ENCODE data around the gene ARHGAP28. TPM values are rescaled to one million over a fixed set of nuclear protein-coding genes. Genes with fewer than 3 reads are reported as not detected.

ARHGAP28 gene
- total RNA-seq, 2 donors from 2014 or later: not detected

DNA sequence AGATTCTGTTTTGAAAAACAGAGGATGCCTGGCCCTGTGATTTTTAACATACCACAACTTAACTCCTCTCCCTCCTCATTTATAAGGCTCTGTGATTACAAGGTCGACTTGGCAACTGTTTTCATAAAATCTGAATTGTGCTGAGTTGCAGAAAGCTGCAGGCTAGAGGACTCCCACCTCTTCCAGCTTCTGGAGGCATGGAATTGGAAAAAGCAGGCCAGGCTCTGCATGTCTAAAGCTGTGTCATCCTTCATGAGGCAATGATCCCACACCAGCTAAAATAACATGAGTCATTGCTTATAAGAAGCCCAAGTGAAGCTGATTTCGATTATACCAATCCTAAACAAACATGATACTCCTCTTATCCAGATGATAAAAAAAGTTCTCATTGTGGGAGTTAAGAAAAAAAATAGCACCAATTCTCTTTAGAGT, 11.7 kb downstream of the ARHGAP28 start:
- Mint-ChIP-seq H3K27ac (no peak overlapping the region), H3K27me3 (ENCODE audit: low read depth) (no peaks in the 10 kb centered on the region)

DNA sequence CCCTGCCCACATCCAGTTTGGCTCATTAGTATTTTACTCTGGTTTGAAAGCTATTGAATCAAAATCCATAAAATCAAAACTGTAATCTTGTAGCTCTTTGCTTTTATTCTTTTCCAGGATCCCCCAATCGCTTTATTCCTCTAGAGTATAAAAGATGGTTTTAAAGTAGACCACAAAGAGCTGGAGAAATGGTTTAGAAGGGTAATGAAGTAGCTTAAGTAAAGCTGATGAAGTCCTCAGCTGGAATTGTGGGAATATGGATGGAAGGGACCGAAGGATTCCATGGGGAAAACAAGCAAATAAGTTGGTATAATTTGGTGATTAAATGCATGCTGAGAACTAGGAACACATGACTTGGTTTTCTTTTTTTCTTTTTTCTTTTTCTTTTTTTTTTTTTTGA, 12.3 kb downstream of the ARHGAP28 start:
- Mint-ChIP-seq H3K9me3 (peaks cover 4% of the 10 kb centered on the region in 2 donors), H3K4me1 (ENCODE audit: low read depth) (no peaks in the 10 kb centered on the region), H3K27me3 (ENCODE audit: low read depth) (no peaks in the 10 kb centered on the region), H3K36me3 (ENCODE audit: insufficient read depth in 2 of 2) (no peaks in the 10 kb centered on the region), H3K27ac (no peak overlapping the region), H3K4me3 (no peak overlapping the region)
- ATAC-seq (replicated peaks in 1 of 2) (no peak), DNase-seq (no peak)

More for the DNA sequence above, 11.7 kb downstream of the ARHGAP28 start:
- Mint-ChIP-seq H3K9me3 (peaks cover 4% of the 10 kb centered on the region in 2 donors), H3K4me3 (no peak overlapping the region), H3K36me3 (ENCODE audit: insufficient read depth in 2 of 2) (no peaks in the 10 kb centered on the region), H3K4me1 (ENCODE audit: low read depth) (no peaks in the 10 kb centered on the region)
- DNase-seq (no peak), ATAC-seq (replicated peaks in 1 of 2) (no peak)

DNA sequence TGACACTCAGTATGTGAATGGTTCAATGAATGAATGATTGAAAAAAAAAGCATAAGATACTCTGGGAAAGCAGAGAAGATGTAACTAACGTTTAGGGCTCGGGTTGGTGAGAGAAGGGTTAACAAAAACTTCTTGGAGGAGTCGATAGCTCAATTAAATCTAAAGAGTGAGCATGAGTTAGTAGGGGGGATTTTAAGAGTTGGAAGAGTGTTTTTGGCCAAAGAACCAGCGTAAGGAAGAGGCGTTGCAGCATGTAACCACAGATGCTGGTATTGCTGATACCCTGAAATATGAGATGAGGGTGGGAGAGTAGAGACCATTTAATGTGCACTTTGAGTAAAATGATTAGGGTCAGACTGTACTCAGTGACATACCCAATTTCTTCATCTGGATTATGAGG, 14.5 kb downstream of the ARHGAP28 start:
- no peak for ATAC-seq (replicated peaks in 1 of 2)
- Mint-ChIP-seq H3K9me3 (peaks cover 4 to 7% of the 10 kb centered on the region in 2 donors), H3K36me3 (ENCODE audit: insufficient read depth in 2 of 2) (no peaks in the 10 kb centered on the region)

DNA sequence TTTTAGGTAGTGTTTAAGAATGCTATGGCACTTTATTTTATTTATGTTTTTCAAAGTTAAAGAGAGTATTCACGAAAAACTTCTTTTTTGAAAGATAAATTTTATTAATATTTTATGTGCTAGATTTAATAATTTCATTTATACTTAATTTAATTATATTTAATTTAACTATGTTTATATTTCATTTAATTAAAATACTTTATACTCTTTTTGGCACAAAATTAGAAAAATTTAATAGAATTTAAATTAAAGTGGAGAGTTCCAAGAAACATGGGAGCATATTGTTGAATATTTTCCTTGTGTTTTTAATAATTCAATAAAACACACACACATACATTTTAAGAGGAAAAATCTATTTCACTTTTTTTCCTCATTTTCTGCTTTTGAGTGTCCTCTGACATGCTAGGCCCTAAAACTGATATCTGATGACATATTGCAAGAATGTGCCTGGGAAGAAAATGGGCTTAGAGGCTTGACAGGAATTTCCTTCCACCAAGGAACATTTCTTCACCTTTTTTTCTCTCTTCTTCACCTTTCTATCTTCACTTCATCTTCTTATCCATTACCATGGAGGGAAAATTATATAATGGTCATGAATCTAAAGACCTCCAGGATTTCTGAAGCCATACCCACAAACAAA, 15.4 kb downstream of the ARHGAP28 start:
- Mint-ChIP-seq H3K4me3 (no peak overlapping the region), H3K27ac (no peak overlapping the region), H3K4me1 (ENCODE audit: low read depth) (no peaks in the 10 kb centered on the region), H3K9me3 (peaks cover 4 to 7% of the 10 kb centered on the region in 2 donors), H3K27me3 (ENCODE audit: low read depth) (no peaks in the 10 kb centered on the region), H3K36me3 (ENCODE audit: insufficient read depth in 2 of 2) (no peaks in the 10 kb centered on the region)
- no peak for DNase-seq
- no peak for ATAC-seq (replicated peaks in 1 of 2)

More for the DNA sequence above, 14.5 kb downstream of the ARHGAP28 start:
- H3K4me3 Mint-ChIP-seq: no peak overlapping the region
- DNase-seq: no peak
- H3K27ac Mint-ChIP-seq: no peak overlapping the region
- no peaks in the 10 kb centered on the region for H3K27me3 Mint-ChIP-seq (ENCODE audit: low read depth)
- no peaks in the 10 kb centered on the region for H3K4me1 Mint-ChIP-seq (ENCODE audit: low read depth)

DNA sequence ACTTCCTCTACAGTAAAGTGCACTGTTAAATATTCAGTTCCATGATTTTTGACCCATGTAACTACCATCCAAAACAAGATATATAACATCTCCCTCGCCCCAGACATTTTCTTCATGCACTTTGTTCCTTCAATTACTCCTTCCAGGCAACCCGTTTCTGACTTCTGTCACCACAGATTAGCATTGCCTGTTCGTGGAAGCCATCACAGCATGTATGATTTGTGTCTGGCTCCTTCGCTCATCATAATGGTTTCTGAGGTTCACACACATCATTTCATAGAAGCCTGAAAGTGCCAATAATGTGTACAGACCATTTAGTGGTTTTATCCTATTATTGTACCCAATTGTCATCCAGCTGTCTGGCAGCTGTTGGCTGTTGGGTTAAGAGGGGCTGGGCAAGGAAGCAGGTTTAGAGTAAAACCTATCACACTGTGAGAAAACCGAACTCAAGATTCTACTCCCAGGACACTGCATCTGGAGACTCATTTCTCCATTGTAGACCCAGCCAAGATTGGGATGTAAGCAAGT, 16.1 kb downstream of the ARHGAP28 start:
- ATAC-seq (replicated peaks in 1 of 2) (no peak), DNase-seq (no peak)
- Mint-ChIP-seq H3K4me3 (no peak overlapping the region), H3K27ac (no peak overlapping the region), H3K9me3 (peaks cover 4 to 7% of the 10 kb centered on the region in 2 donors), H3K27me3 (ENCODE audit: low read depth) (no peaks in the 10 kb centered on the region), H3K4me1 (ENCODE audit: low read depth) (no peaks in the 10 kb centered on the region), H3K36me3 (ENCODE audit: insufficient read depth in 2 of 2) (no peaks in the 10 kb centered on the region)

DNA sequence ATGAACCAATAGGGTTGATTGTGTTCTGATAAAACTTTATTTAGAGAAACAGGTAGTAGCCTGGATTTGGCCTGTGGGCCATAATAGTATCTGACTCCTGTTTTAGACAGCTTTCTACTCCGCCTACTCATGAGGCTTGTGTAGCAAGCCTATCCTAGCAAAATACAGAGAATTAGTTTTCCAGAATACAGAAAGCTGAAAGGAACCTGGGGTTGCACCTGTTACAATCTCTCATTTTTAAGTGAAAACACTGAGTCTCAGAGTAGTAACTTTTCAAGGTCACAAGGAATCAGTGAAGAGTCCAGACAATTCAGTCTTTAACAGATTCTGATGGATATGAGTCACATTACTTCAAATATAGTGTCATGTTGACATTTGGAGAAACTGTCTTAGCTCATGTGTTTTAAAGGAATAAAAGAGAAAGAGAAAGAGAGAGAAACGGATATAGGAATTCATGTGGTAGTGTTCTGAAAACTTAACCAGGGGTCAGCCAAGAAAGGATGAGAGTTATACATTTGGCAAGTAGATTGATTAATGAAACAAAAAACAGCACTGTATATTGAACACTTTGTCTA, 17.0 kb downstream of the ARHGAP28 start:
- no peak for ATAC-seq (replicated peaks in 1 of 2)
- Mint-ChIP-seq H3K36me3 (ENCODE audit: insufficient read depth in 2 of 2) (no peaks in the 10 kb centered on the region), H3K27me3 (ENCODE audit: low read depth) (no peaks in the 10 kb centered on the region), H3K4me3 (no peak overlapping the region), H3K4me1 (ENCODE audit: low read depth) (no peaks in the 10 kb centered on the region), H3K27ac (no peak overlapping the region), H3K9me3 (peaks cover 4 to 9% of the 10 kb centered on the region in 2 donors)
- DNase-seq: no peak

DNA sequence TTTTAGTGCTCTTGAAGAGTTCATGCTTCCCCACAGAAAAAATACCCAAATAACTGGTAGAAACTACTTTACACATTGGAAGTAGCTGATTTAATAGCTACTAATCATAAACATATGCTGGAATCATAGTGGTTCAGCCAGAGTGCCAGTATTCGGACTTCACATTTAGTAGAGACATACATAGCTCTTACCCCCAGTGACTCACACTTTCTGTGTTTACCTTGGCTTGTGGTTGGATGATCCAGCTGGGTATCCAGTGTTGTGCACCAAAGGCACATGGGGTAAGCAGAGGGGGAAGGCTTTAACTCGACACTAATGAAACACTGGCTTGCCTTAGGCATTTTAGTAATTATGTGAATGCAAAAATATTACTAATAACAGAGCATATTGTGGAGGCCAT, 18.1 kb downstream of the ARHGAP28 start:
- no peak overlapping the region for H3K4me3 Mint-ChIP-seq
- no peak overlapping the region for H3K27ac Mint-ChIP-seq
- DNase-seq (no peak), ATAC-seq (replicated peaks in 1 of 2) (no peak)
- no peaks in the 10 kb centered on the region for H3K27me3 Mint-ChIP-seq (ENCODE audit: low read depth)
- peaks cover 0 to 8% of the 10 kb centered on the region in 2 donors for H3K9me3 Mint-ChIP-seq
- no peaks in the 10 kb centered on the region for H3K36me3 Mint-ChIP-seq (ENCODE audit: insufficient read depth in 2 of 2)
- H3K4me1 Mint-ChIP-seq (ENCODE audit: low read depth): no peaks in the 10 kb centered on the region

DNA sequence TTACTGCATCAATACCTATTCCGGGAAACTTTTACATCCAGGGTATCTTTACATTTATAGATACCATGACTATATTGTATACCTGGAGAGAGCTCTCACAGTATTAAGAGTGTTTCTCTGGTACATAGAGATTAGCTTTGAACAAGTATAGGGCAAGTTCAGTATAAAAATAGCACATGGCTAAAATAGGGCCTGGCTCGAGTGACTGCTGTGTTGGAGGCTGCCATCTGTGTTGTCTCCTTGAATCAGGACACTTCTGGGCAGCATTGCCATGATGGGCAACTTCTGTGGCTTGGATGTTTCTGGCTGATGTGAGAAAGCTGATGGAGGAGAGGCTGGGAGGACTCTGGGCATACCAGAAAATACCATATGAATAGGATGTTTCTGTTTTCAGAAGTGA, 18.7 kb downstream of the ARHGAP28 start:
- no peaks in the 10 kb centered on the region for H3K4me1 Mint-ChIP-seq (ENCODE audit: low read depth)
- no peaks in the 10 kb centered on the region for H3K36me3 Mint-ChIP-seq (ENCODE audit: insufficient read depth in 2 of 2)
- H3K27me3 Mint-ChIP-seq (ENCODE audit: low read depth): no peaks in the 10 kb centered on the region
- no peak for DNase-seq
- H3K9me3 Mint-ChIP-seq: peaks cover 0 to 9% of the 10 kb centered on the region in 2 donors
- no peak for ATAC-seq (replicated peaks in 1 of 2)
- H3K4me3 Mint-ChIP-seq: no peak overlapping the region
- H3K27ac Mint-ChIP-seq: no peak overlapping the region

DNA sequence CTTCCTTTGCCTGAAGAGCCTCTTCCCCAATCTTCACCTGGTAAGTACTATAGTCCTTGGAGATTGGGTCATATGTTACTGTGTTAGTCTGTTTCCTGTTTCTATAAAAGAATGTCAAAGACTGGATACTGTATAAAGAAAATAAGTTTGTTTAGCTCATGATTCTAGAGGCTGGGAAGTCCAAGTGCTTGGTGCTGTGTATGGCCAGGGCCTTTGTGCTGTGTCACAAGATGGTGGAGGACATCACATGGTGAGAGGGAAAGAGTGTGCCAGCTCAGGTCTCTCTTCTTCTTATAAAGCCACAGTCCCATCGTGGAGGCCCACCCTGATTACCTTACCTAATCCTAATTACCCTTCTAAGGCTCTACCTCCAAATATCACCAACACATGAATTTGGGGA, 20.9 kb downstream of the ARHGAP28 start:
- Mint-ChIP-seq H3K27ac (no peak overlapping the region), H3K4me1 (ENCODE audit: low read depth) (no peaks in the 10 kb centered on the region), H3K27me3 (ENCODE audit: low read depth) (no peaks in the 10 kb centered on the region), H3K4me3 (no peak overlapping the region), H3K36me3 (ENCODE audit: insufficient read depth in 2 of 2) (no peaks in the 10 kb centered on the region), H3K9me3 (peaks cover 2 to 10% of the 10 kb centered on the region in 2 donors)
- DNase-seq (no peak), ATAC-seq (replicated peaks in 1 of 2) (no peak)

DNA sequence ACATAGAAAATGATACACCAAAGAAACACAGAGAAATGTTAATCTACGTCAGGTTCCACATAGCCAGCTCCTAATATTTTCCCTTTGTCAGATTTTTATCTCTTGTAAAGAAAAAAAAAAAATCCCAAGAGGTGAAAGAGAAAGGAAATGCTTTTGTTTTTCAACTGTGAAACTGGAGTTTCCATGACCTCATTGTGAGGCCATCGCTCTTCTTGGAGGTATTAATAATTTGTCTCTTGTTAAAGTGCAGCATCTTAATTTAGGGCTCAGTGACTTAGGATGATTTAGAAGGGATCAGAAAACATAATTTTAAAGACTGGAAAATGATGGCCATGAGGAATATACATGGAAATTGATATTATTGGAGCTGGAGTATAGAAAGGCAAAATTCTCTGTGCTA, 21.7 kb downstream of the ARHGAP28 start:
- DNase-seq (no peak), ATAC-seq (replicated peaks in 1 of 2) (no peak)
- no peak overlapping the region for H3K27ac Mint-ChIP-seq
- H3K27me3 Mint-ChIP-seq (ENCODE audit: low read depth): no peaks in the 10 kb centered on the region
- H3K9me3 Mint-ChIP-seq: peaks cover 2 to 10% of the 10 kb centered on the region in 2 donors
- H3K4me3 Mint-ChIP-seq: no peak overlapping the region
- H3K4me1 Mint-ChIP-seq (ENCODE audit: low read depth): no peaks in the 10 kb centered on the region
- no peaks in the 10 kb centered on the region for H3K36me3 Mint-ChIP-seq (ENCODE audit: insufficient read depth in 2 of 2)

DNA sequence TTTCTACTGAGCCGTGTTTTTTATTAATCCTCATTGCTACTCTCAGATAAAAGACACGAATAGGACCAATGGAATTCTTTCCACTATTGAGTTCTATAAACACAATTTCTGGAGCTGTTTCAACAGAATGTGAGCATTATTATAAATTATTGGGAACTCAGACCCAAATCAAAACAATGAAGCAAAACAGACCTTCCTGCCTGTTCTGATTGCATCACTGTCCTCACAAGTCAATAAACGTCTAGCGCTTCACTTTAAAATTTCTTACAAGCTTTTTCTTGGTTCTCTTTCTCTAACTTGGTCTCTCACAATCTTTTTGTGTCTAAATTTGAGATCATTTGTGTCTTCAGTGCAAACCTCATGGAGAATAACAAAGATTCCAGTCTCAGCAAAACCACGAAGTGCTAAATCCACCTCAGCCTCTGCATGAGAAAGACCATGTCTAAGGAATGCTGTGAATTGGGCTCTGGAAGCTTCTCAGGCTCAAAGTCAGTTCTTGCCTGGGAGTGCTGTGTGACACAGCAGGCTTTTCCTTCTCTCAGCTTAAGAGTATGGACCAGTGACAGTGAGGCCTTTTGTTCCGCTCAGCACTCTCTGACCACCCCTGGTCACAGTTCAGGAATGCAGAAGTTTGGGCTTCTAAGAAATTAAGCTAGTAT, 22.8 kb downstream of the ARHGAP28 start:
- no peaks in the 10 kb centered on the region for H3K27me3 Mint-ChIP-seq (ENCODE audit: low read depth)
- H3K27ac Mint-ChIP-seq: no peak overlapping the region
- ATAC-seq (replicated peaks in 1 of 2) (no peak), DNase-seq (no peak)
- H3K9me3 Mint-ChIP-seq: peaks cover 2 to 8% of the 10 kb centered on the region in 2 donors
- no peak overlapping the region for H3K4me3 Mint-ChIP-seq
- no peaks in the 10 kb centered on the region for H3K36me3 Mint-ChIP-seq (ENCODE audit: insufficient read depth in 2 of 2)
- no peaks in the 10 kb centered on the region for H3K4me1 Mint-ChIP-seq (ENCODE audit: low read depth)

DNA sequence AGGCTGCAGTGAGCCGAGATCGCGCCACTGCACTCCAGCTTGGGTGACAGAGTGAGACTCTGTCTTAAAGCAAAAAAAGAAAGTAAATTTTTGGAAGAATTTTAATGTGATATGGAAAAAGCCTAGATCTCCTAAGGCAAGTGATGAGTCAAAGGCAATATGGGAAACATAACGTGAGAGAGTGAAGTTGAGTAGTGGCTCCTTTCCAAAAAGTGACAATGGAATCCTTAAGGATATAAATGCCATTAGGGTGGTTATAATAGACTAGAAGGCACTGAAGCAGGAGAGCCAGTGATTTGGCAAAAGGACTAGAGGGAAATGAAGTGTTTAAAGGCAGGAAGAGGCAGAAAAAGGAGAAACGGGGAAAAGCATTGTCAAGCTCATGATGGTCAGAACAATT, 25.6 kb downstream of the ARHGAP28 start:
- Mint-ChIP-seq H3K27me3 (ENCODE audit: low read depth) (no peaks in the 10 kb centered on the region), H3K4me1 (ENCODE audit: low read depth) (no peaks in the 10 kb centered on the region), H3K27ac (no peak overlapping the region), H3K4me3 (no peak overlapping the region), H3K9me3 (peaks cover 2 to 8% of the 10 kb centered on the region in 2 donors), H3K36me3 (ENCODE audit: insufficient read depth in 2 of 2) (no peaks in the 10 kb centered on the region)
- ATAC-seq (replicated peaks in 1 of 2) (no peak), DNase-seq (no peak)

DNA sequence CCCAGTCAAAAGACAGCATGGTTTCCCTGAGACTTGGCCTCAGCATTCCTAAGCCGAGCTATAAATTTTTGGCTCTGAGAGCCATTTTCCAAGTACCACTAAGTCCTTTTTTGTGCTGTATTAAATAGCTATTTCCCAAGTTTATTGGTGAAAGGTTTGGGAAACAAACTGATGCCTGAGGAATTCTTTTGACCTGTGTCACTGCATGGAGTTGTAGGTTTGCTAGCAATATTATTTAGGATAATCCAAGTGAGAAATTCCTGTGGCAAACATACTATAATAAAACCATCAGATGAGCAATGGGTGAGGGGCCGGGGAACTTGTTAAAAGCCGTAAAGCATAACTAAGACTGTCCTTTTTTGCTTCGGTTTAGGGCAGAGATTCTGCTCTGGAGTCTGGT, 28.4 kb downstream of the ARHGAP28 start:
- Mint-ChIP-seq H3K27ac (no peak overlapping the region), H3K27me3 (ENCODE audit: low read depth) (no peaks in the 10 kb centered on the region), H3K4me3 (no peak overlapping the region), H3K9me3 (peaks cover 3% of the 10 kb centered on the region in 2 donors), H3K4me1 (ENCODE audit: low read depth) (no peaks in the 10 kb centered on the region), H3K36me3 (ENCODE audit: insufficient read depth in 2 of 2) (no peaks in the 10 kb centered on the region)
- no peak for DNase-seq
- no peak for ATAC-seq (replicated peaks in 1 of 2)

Data from activated T-cell treated with anti-CD3 and anti-CD28 coated beads, Interleukin-2, amount 50 U/mL, for 72 hours (primary cell).